Measurements from ENCODE around the gene PTGER4.
"Not testable (repeated sequence)": the region's sequence is repeated elsewhere in the genome, so short reads cannot be mapped to it uniquely, and the experiment has no call there.

Gene PTGER4

GRCh38 chr5:40694433-40694832 lies 14.7 kb downstream of the PTGER4 start:
- DNase-seq = no peak

- no peak for DNase-seq
Observed at GRCh38 chr5:40700116-40700782, 20.5 kb downstream of the PTGER4 start.

- DNase-seq = not testable (repeated sequence)
Observed at GRCh38 chr5:40702027-40702426, 22.3 kb downstream of the PTGER4 start.

GRCh38 chr5:40705484-40705883 lies 25.8 kb downstream of the PTGER4 start:
- DNase-seq = not testable (repeated sequence)

GRCh38 chr5:40710575-40710974 lies 30.9 kb downstream of the PTGER4 start:
- DNase-seq = not testable (repeated sequence)

GRCh38 chr5:40714001-40714400 lies 34.3 kb downstream of the PTGER4 start:
- DNase-seq = no peak

GRCh38 chr5:40716000-40716399 lies 36.3 kb downstream of the PTGER4 start:
- no peak for DNase-seq

GRCh38 chr5:40716590-40716989 lies 36.9 kb downstream of the PTGER4 start:
- DNase-seq = no peak

- no peak for DNase-seq
Observed at GRCh38 chr5:40717281-40717680, 37.6 kb downstream of the PTGER4 start.

GRCh38 chr5:40720069-40720468 lies 40.4 kb downstream of the PTGER4 start:
- no peak for DNase-seq

- DNase-seq = not testable (repeated sequence)
Observed at GRCh38 chr5:40722497-40722911, 42.8 kb downstream of the PTGER4 start.

GRCh38 chr5:40733434-40733833 lies 53.7 kb downstream of the PTGER4 start:
- DNase-seq = no peak

GRCh38 chr5:40733879-40734563 lies 54.3 kb downstream of the PTGER4 start:
- DNase-seq = no peak

- DNase-seq = no peak
Observed at GRCh38 chr5:40734986-40735385, 55.3 kb downstream of the PTGER4 start.

- no peak for DNase-seq
Observed at GRCh38 chr5:40735609-40736008, 55.9 kb downstream of the PTGER4 start.

GRCh38 chr5:40736103-40736875 lies 56.6 kb downstream of the PTGER4 start:
- no peak for DNase-seq

- no peak for DNase-seq
Observed at GRCh38 chr5:40738502-40738901, 58.8 kb downstream of the PTGER4 start.

Data from T1000 (cell line).